Activated naive CD4-positive, alpha-beta T cell treated with anti-CD3 and anti-CD28 coated beads for 36 hours (primary cell): ENCODE results near the gene PLCB2. TPM values are rescaled to one million over a fixed set of nuclear protein-coding genes. Genes with fewer than 3 reads are reported as not detected.

Experiments used
- CTCF ChIA-PET: fragments of 350-600 bp; sonication (Branson Sonifier 250); formaldehyde crosslinking; loops from one replicate; lab custom pipeline; 2021; ENCODE audit warnings: antibody characterized with exemption; lab: Charles Lee
- DNase-seq: peaks from one replicate; pipeline ENCODE4 v3.0.0-alpha.2; 2020
- H3K27ac Mint-ChIP-seq: one replicate; pipeline ENCODE4 v1.8.0; 2021; ENCODE audit warnings: mild to moderate bottlenecking, mixed read lengths
- H3K27me3 Mint-ChIP-seq: one replicate; pipeline ENCODE4 v1.8.0; 2021; ENCODE audit warnings: low read depth, mixed read lengths
- H3K36me3 Mint-ChIP-seq: one replicate; pipeline ENCODE4 v1.8.0; 2021; ENCODE audit warnings: low read depth, mixed read lengths
- H3K4me1 Mint-ChIP-seq: one replicate; pipeline ENCODE4 v1.8.0; 2021; ENCODE audit warnings: low read depth, mixed read lengths
- H3K4me3 Mint-ChIP-seq: one replicate; pipeline ENCODE4 v1.8.0; 2021; ENCODE audit warnings: mild to moderate bottlenecking, moderate library complexity, mixed read lengths
- H3K9me3 Mint-ChIP-seq: one replicate; pipeline ENCODE4 v1.8.0; 2021; ENCODE audit warnings: mixed read lengths
- intact Hi-C: fragments of 100-400 bp; cut with micrococcal nuclease; formaldehyde crosslinking; loops from one replicate; pipeline ENCODE4 v1.15.1; 2023
- total RNA-seq, 2 experiments: library from RNA; stranded (reverse); gene quantifications; one replicate each; pipeline ENCODE4 v1.2.3, GENCODE V29; 2021

Gene PLCB2
- total RNA-seq, 2 experiments from 2014 or later, result 55.0 to 56.7 TPM

DNA sequence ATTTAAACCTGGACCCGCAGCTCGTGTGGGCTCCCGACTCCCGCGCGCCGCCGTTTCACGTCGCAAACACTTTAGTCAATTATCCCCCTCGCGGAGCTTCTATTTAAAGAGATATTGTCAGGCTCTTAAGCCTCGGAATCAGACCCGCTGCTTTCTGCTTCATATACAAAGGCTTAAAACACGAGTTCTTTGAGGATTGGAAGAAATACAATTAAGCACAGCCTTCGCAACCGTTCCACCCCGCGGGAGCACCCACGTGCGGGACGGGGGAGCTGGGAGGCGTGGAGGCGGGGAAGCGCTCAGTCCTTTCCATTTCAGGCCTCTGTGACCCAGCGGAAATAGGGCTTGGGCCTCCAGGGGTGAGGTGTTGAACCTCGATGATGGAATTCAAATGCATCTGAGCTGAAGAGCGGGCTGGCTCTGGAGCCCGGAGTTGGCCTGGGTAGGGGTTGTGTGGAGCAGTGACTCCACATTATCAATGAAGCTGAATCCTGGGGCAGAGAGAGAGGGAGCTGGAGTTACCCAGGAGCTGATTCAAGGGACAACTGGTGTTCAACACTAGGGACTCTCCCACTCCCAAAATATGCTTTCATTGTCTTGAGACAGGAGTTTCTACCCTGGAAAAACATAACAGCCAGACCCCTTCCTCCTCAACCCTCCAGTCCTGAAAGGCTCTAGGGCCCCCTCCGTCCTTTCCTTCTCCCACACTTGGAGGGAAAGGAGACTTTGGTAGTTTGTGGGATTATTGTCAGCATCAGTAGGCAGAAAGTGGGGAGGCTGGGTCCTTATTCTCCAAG lies 27.3 kb downstream of the PLCB2 start:
- no peaks in the 10 kb centered on the region for H3K9me3 Mint-ChIP-seq
- no peak overlapping the region for H3K4me3 Mint-ChIP-seq
- intact Hi-C loops, result loop anchor here (5.0 kb wide), 1 partner anchor 42 kb away; the partner anchor contains the start of gene INAFM2
- no peak for DNase-seq
- H3K4me1 Mint-ChIP-seq, result peaks cover 4% of the 10 kb centered on the region
- peaks cover 37% of the 10 kb centered on the region for H3K27me3 Mint-ChIP-seq
- CTCF ChIA-PET, result interaction anchor here (0.5 to 12.6 kb wide), 18 partner anchors 9 to 249 kb away, joined by 3 to 365 read pairs (median 4); partner anchors contain the start of genes CCDC9B, INAFM2 and PLCB2
- H3K27ac Mint-ChIP-seq, result no peak overlapping the region
- no peaks in the 10 kb centered on the region for H3K36me3 Mint-ChIP-seq

DNA sequence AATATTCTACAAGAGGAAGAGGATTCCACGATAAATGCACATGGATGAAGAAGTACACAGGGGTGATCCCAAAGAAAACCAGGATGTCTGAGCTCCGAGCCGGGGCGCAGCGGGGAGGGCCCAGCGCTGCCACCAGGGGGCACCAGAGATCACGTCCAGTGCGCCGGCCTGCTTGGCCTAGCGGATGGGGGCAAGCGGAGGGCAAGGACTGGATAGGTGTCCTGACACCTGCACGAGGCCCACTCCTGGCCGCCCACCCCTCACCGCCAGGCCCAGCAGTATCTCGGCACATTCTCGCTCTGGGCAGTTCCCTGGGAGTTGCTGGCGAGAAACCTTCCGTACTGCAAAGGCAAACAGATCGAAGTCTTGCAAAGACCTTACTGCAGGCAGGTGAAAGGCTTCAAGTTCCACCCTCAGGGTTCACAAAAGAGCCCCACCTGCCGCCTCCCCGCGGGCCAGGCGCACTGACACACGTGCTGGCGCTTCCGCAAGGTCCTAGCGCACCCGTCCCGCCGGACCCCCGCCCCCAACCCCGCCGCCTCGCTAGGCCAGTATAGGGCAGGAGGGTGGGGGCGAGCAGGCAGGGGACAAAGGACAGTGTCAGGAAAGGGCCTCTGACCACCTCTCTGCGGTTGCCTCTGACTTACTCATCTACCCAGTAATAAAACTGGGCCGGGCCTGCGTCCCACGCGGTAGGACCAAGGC lies 28.1 kb downstream of the PLCB2 start:
- H3K9me3 Mint-ChIP-seq, result no peaks in the 10 kb centered on the region
- CTCF ChIA-PET, result interaction anchor here (0.6 to 12.6 kb wide), 44 partner anchors 8 to 497 kb away, joined by 3 to 365 read pairs (median 5); partner anchors contain the start of genes BAHD1, CCDC9B, FSIP1 and INAFM2
- H3K4me1 Mint-ChIP-seq, result peaks cover 4% of the 10 kb centered on the region
- H3K36me3 Mint-ChIP-seq, result no peaks in the 10 kb centered on the region
- peak; percentile 77 for DNase-seq
- intact Hi-C loops, result loop anchor here (1.0 to 5.0 kb wide), 4 partner anchors 31 to 143 kb away; partner anchors contain the start of gene INAFM2
- H3K27me3 Mint-ChIP-seq, result peaks cover 37% of the 10 kb centered on the region
- no peak overlapping the region for H3K4me3 Mint-ChIP-seq
- no peak overlapping the region for H3K27ac Mint-ChIP-seq

DNA sequence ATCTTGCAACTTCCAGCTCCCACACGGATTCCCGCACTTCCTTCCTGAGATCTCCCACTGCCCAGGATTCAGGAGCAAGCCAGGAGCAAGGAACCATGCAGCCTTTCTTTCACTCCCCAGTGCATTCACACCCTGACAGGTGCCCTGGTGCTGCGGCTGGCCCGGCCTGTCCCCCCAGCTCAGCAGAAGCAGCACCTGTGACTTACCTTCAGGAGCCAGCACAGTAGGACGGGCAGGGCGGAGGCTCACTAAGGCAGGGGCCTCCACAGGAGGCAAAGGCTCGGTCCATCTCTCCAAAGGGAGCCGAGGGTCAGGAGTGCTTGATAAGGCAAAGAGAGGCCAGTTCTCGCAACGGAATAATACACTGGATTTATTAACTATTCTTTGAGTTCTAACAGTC lies 29.7 kb downstream of the PLCB2 start:
- no peaks in the 10 kb centered on the region for H3K36me3 Mint-ChIP-seq
- intact Hi-C loops, result no loop called here
- peaks cover 35% of the 10 kb centered on the region for H3K27me3 Mint-ChIP-seq
- H3K4me3 Mint-ChIP-seq, result no peak overlapping the region
- no peaks in the 10 kb centered on the region for H3K9me3 Mint-ChIP-seq
- no peak overlapping the region for H3K27ac Mint-ChIP-seq
- CTCF ChIA-PET, result interaction anchor here (0.8 to 12.6 kb wide), 18 partner anchors 8 to 496 kb away, joined by 3 to 365 read pairs (median 6); partner anchors contain the start of genes CCDC9B, FSIP1, INAFM2 and PLCB2
- no peak for DNase-seq
- peaks cover 4% of the 10 kb centered on the region for H3K4me1 Mint-ChIP-seq

DNA sequence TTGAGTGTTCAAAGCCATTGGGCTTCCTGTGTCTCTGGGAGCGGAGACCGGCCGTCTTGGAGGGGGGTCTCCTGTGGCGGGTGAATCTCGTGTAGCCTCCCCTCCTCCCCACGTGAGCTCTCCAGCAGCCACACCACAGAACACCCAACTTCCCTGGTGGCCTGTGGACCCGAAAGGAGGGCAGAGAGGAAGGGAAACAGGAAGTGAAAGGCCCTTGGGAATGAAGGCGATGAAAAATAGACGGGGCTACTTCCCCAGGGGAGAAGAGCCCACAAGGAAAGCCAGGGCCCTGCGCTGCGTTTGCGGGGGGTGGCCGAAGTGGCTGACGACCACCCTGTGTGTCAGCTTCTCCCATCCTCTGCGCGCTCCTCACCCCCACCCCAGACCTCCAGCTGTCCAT lies 30.3 kb downstream of the PLCB2 start:
- H3K27ac Mint-ChIP-seq, result no peak overlapping the region
- DNase-seq, result no peak
- H3K9me3 Mint-ChIP-seq, result no peaks in the 10 kb centered on the region
- CTCF ChIA-PET, result interaction anchor here (0.5 to 12.6 kb wide), 12 partner anchors 8 to 240 kb away, joined by 3 to 365 read pairs (median 4); partner anchors contain the start of genes CCDC9B, PLCB2 and SRP14
- no peaks in the 10 kb centered on the region for H3K36me3 Mint-ChIP-seq
- H3K4me3 Mint-ChIP-seq, result no peak overlapping the region
- intact Hi-C loops, result no loop called here
- H3K27me3 Mint-ChIP-seq, result peaks cover 35% of the 10 kb centered on the region
- peaks cover 4% of the 10 kb centered on the region for H3K4me1 Mint-ChIP-seq

DNA sequence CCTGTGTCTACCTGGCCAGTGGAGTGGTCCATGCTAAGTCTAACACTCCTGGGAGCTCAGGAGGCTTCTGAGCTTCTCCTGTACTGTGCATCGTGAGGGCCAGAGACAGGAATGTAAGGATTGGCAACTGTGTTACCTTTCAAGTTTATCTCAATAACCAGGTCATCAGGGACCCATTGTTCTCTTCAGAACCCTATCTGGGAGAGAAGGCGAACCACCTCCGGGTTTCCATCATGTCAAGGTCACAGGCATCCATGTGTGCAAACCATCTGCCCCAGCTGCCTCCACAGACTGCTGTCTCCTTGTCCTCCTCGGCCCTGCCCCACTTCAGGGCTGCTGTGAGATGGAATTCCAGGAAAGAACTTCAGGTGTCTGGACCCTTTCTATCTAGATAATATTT lies 30.8 kb downstream of the PLCB2 start:
- Mint-ChIP-seq H3K27ac (no peak overlapping the region), H3K36me3 (no peaks in the 10 kb centered on the region), H3K27me3 (peaks cover 35% of the 10 kb centered on the region), H3K9me3 (no peaks in the 10 kb centered on the region), H3K4me1 (peaks cover 4% of the 10 kb centered on the region), H3K4me3 (no peak overlapping the region)
- intact Hi-C loops, result no loop called here
- DNase-seq, result no peak
- CTCF ChIA-PET, result interaction anchor here (0.5 to 12.6 kb wide), 10 partner anchors 8 to 240 kb away, joined by 3 to 365 read pairs (median 6); partner anchors contain the start of genes CCDC9B, PLCB2 and SRP14

DNA sequence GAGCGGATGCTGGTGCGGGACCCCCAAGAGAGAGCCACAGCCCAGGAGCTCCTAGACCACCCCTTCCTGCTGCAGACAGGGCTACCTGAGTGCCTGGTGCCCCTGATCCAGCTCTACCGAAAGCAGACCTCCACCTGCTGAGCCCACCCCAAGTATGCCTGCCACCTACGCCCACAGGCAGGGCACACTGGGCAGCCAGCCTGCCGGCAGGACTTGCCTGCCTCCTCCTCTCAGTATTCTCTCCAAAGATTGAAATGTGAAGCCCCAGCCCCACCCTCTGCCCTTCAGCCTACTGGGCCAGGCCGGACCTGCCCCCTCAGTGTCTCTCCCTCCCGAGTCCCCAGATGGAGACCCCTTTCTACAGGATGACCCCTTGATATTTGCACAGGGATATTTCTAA lies 31.8 kb downstream of the PLCB2 start:
- no peak overlapping the region for H3K4me3 Mint-ChIP-seq
- peaks cover 31% of the 10 kb centered on the region for H3K27me3 Mint-ChIP-seq
- H3K36me3 Mint-ChIP-seq, result no peaks in the 10 kb centered on the region
- CTCF ChIA-PET, result interaction anchor here (1.6 to 12.6 kb wide), 9 partner anchors 14 to 237 kb away, joined by 3 to 365 read pairs (median 55); partner anchors contain the start of genes CCDC9B, PLCB2 and SRP14
- peaks cover 2% of the 10 kb centered on the region for H3K4me1 Mint-ChIP-seq
- no peak for DNase-seq
- H3K27ac Mint-ChIP-seq, result no peak overlapping the region
- no peaks in the 10 kb centered on the region for H3K9me3 Mint-ChIP-seq
- intact Hi-C loops, result loop anchor here (2.0 kb wide), 1 partner anchor 171 kb away; no protein-coding TSS in a partner anchor

DNA sequence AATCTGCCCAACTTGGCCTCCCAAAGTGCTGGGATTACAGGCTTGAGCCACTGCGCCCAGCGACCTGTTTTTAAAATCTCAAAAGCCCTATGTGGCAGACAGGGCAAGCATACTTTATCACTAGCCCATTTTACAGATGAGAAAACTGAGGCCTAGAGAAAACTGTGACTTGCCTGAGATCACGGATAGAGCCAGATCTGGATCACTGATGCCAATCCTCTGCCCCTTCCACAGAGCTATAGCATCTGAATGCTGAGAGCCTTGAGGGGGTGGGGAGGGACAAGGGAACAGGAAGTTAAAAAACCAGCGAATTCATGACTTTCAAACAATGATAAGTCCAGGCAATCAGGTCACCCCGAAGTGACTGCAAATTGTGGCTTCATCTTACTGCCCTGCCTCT lies 32.2 kb downstream of the PLCB2 start:
- Mint-ChIP-seq H3K27ac (no peak overlapping the region), H3K4me3 (no peak overlapping the region), H3K36me3 (no peaks in the 10 kb centered on the region), H3K9me3 (no peaks in the 10 kb centered on the region), H3K4me1 (peaks cover 2% of the 10 kb centered on the region), H3K27me3 (peaks cover 29% of the 10 kb centered on the region)
- no peak for DNase-seq
- intact Hi-C loops, result loop anchor here (2.0 kb wide), 1 partner anchor 171 kb away; no protein-coding TSS in a partner anchor
- CTCF ChIA-PET, result interaction anchor here (0.9 to 12.6 kb wide), 13 partner anchors 10 to 237 kb away, joined by 3 to 365 read pairs (median 13); partner anchors contain the start of genes CCDC9B, PLCB2 and SRP14

DNA sequence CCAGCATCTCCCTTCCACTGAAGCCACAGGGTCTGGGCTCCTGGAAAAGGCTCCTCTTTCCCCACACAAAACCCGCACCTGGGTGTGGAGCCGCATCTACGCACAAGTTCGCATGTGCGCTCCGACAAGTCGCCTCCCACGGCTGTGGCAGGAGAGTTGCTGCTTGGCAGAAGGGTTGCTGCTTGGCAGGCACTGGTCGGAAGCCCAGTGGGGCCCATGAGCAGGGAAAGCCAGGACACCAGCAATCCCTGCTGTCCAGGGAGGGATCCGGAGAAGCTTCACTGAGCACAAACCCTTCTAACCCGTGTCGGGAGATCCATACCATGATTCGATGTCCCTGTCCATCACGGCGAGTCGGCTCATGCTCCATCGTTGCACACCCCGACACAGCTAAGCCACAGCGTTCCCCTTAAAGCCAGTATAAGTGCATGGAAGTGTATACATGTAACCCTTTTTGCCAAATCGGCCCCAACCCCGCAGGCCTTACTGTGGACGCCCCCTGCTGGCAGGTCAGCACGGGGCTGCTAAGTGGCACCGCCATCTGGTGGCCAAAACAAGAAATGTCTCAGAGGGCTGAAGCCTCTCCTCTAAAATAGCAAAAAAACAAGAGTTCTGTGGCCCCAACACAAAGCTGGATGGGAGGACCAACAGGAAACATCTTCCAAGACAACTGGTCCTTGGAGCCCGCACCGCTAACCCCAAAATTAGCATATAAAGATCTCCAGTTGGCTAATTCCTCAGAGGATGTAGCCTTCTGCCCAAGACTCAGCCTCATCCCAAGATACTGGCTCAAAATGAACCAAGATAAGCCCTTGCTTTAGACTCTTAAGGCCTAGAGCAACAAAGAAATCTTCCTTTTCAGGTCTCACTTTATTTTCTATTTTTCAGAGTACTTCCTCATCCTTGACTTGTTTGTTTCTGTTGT lies 33.1 kb downstream of the PLCB2 start:
- Mint-ChIP-seq H3K27me3 (peaks cover 23% of the 10 kb centered on the region), H3K4me3 (no peak overlapping the region), H3K27ac (no peak overlapping the region), H3K4me1 (peaks cover 2% of the 10 kb centered on the region), H3K36me3 (no peaks in the 10 kb centered on the region), H3K9me3 (no peaks in the 10 kb centered on the region)
- intact Hi-C loops, result loop anchor here (1.0 to 2.0 kb wide), 7 partner anchors 57 to 588 kb away; no protein-coding TSS in a partner anchor
- CTCF ChIA-PET, result interaction anchor here (0.5 to 12.6 kb wide), 63 partner anchors 8 to 595 kb away, joined by 3 to 365 read pairs (median 4); partner anchors contain the start of genes ANKRD63, BUB1B, CCDC9B and PLCB2
- peak; percentile 92 for DNase-seq

DNA sequence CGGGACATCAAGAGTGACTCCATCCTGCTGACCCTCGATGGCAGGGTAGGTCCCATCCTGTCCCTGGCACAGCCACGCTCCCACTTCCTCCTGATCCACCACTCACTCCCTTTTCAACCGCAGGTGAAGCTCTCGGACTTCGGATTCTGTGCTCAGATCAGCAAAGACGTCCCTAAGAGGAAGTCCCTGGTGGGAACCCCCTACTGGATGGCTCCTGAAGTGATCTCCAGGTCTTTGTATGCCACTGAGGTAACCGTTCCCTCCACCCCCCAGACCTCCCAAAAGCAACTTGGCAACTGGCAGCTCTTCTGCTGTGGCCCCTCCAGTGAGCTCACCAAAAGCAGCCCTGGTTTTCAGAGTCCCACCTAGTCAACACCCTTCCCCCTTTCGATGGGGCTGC lies 34.3 kb downstream of the PLCB2 start:
- no peaks in the 10 kb centered on the region for H3K4me1 Mint-ChIP-seq
- no peaks in the 10 kb centered on the region for H3K36me3 Mint-ChIP-seq
- no peak overlapping the region for H3K27ac Mint-ChIP-seq
- CTCF ChIA-PET, result interaction anchor here (0.6 to 12.6 kb wide), 32 partner anchors 10 to 487 kb away, joined by 3 to 365 read pairs (median 6); partner anchors contain the start of genes BUB1B, CCDC9B, PLCB2 and SRP14
- H3K9me3 Mint-ChIP-seq, result no peaks in the 10 kb centered on the region
- intact Hi-C loops, result no loop called here
- peaks cover 17% of the 10 kb centered on the region for H3K27me3 Mint-ChIP-seq
- no peak overlapping the region for H3K4me3 Mint-ChIP-seq
- DNase-seq, result no peak

DNA sequence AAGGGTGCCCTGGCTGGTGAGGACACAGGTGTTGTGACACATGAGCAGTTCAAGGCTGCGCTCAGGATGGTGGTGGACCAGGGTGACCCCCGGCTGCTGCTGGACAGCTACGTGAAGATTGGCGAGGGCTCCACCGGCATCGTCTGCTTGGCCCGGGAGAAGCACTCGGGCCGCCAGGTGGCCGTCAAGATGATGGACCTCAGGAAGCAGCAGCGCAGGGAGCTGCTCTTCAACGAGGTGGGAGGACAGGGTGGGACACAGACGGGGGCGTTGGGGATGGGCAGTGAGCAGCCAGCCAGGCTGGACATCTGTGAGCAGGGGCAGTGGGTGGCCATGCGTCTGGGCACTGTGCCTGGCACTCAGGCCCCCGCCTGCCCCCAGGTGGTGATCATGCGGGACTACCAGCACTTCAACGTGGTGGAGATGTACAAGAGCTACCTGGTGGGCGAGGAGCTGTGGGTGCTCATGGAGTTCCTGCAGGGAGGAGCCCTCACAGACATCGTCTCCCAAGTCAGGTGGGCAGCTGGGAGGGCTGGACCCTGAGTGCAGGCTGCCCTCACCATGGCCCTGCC lies 35.2 kb downstream of the PLCB2 start:
- no peak overlapping the region for H3K27ac Mint-ChIP-seq
- H3K27me3 Mint-ChIP-seq, result peaks cover 11% of the 10 kb centered on the region
- intact Hi-C loops, result no loop called here
- H3K4me3 Mint-ChIP-seq, result no peak overlapping the region
- CTCF ChIA-PET, result interaction anchor here (0.6 to 12.6 kb wide), 17 partner anchors 10 to 487 kb away, joined by 3 to 365 read pairs (median 11); partner anchors contain the start of genes BUB1B, CCDC9B, PLCB2 and SRP14
- DNase-seq, result peak; percentile 26
- H3K36me3 Mint-ChIP-seq, result no peaks in the 10 kb centered on the region
- no peaks in the 10 kb centered on the region for H3K4me1 Mint-ChIP-seq
- no peaks in the 10 kb centered on the region for H3K9me3 Mint-ChIP-seq
